HepG2 (cell line): ENCODE measurements around the gene SRGAP2. TPM values are rescaled to one million over a fixed set of nuclear protein-coding genes. Genes with fewer than 3 reads are reported as not detected.
"Not testable (repeated sequence)": the region's sequence is repeated elsewhere in the genome, so short reads cannot be mapped to it uniquely, and the experiment has no call there.

Source experiments
- ATAC-seq: fragments of 200-7000 bp; cut with Tn5 transposase; 3 replicates; pipeline ENCODE4 v1.9.1; 2020; ENCODE audit warnings: mild to moderate bottlenecking, moderate library complexity
- BruUV-seq: library from RNA; stranded (reverse); fragments of 400-500 nt; replicated peaks from 2 replicates; lab custom pipeline; 2021; lab: Mats Ljungman, UMichigan
- CTCF ChIA-PET: fragments of 300-600 bp; formaldehyde crosslinking; extraction: SDS; loops from one replicate; lab custom pipeline; 2021; ENCODE audit warnings: low total read pairs, inconsistent platforms, low intra/inter-chr PET ratio; lab: Yijun Ruan, JAX
- POLR2A ChIA-PET: fragments of 350-600 bp; sonication (Branson Sonifier 250); formaldehyde crosslinking; loops from one replicate; lab custom pipeline; 2020; ENCODE audit warnings: antibody characterized with exemption, inconsistent platforms; lab: Yijun Ruan, JAX
- DNase-seq: peaks from one replicate; pipeline ENCODE4 v3.0.0-alpha.2; 2015; ENCODE audit warnings: low spot score
- FAIRE-seq: peaks from 3 replicates; lab custom pipeline; 2011; peaks lifted over from hg19 to GRCh38; lab: Jason Lieb, UNC
- H2AFZ ChIP-seq: one replicate; pipeline ENCODE4 v1.6.1; 2011; ENCODE audit warnings: low read length, inconsistent platforms
- H3K27ac ChIP-seq: fragments of 300-600 bp; 3 replicates; pipeline ENCODE4 v1.8.0; 2011; ENCODE audit warnings: mixed run types, mild to moderate bottlenecking, mixed read lengths, low read length, inconsistent platforms; ENCODE audit not compliant: insufficient read depth; ENCODE audit errors: extremely low read length
- H3K27me3 ChIP-seq, 2 experiments: fragments of 200-600 bp in 1 of 2; 2 replicates in 1 of 2; 3 replicates in 1 of 2; pipeline versions ENCODE4 v1.6.0 to v1.8.0; 2011; ENCODE audit warnings: low read length in 2 of 2, mild to moderate bottlenecking in 2 of 2, moderate library complexity in 2 of 2, inconsistent platforms in 1 of 2; ENCODE audit not compliant: insufficient read depth in 2 of 2, control insufficient read depth in 1 of 2
- H3K36me3 ChIP-seq, 2 experiments: fragments of 200-600 bp in 1 of 2; replicated peaks in 1 of 2; 2 replicates in 1 of 2; 3 replicates in 1 of 2; pipeline versions ENCODE4 v1.5.1 to v1.8.0; 2011; ENCODE audit warnings: low read length in 2 of 2, inconsistent platforms in 1 of 2; ENCODE audit not compliant: insufficient read depth in 2 of 2, control insufficient read depth in 1 of 2
- H3K4me1 ChIP-seq: 2 replicates; pipeline ENCODE4 v1.5.1; 2012; ENCODE audit warnings: low read length, inconsistent platforms; ENCODE audit not compliant: insufficient read depth
- H3K4me2 ChIP-seq: 2 replicates; pipeline ENCODE4 v1.6.0; 2011; ENCODE audit warnings: low read depth, low read length, inconsistent platforms
- H3K4me3 ChIP-seq, 3 experiments: fragments of 200-600 bp in 1 of 3; sonication (generic), shearing (Covaris generic) in 1 of 3; replicated peaks in 1 of 3; 2 replicates each; pipeline ENCODE4 v1.5.1; 2011 to 2016; ENCODE audit warnings: low read length in 3 of 3, inconsistent platforms in 2 of 3, low read depth in 2 of 3, mild to moderate bottlenecking in 2 of 3, control low read depth in 1 of 3, mixed read lengths in 1 of 3; ENCODE audit not compliant: insufficient read depth in 1 of 3
- H3K79me2 ChIP-seq: one replicate; pipeline ENCODE4 v1.6.1; 2011; ENCODE audit warnings: low read length, inconsistent platforms; ENCODE audit not compliant: insufficient read depth
- H3K9ac ChIP-seq: 2 replicates; pipeline ENCODE4 v1.6.0; 2011; ENCODE audit warnings: mild to moderate bottlenecking, low read depth, low read length, inconsistent platforms; ENCODE audit not compliant: insufficient read depth
- H3K9me3 ChIP-seq: 2 replicates; pipeline ENCODE4 v1.5.1; 2012; ENCODE audit warnings: mild to moderate bottlenecking, low read length
- H4K20me1 ChIP-seq: 2 replicates; pipeline ENCODE4 v1.6.0; 2011; ENCODE audit warnings: inconsistent platforms, mild to moderate bottlenecking, low read length, moderate library complexity; ENCODE audit not compliant: insufficient read depth
- WGBS: methylation state at CpG from one replicate; pipeline ENCODE4 v1.1.6; 2017; ENCODE audit warnings: low lambda C conversion rate; 5-methylcytosine and 5-hydroxymethylcytosine counted together
- in situ Hi-C: cut with HindIII; loops from 2 replicates; pipeline ENCODE4 v1.10.0; 2017; ENCODE audit warnings: low pct_unique_long_range_greater_than_20kb; ENCODE audit not compliant: extremely low pct_ligation_motif_present
- intact Hi-C: fragments of 100-400 bp; cut with micrococcal nuclease; formaldehyde crosslinking; loops from one replicate; pipeline ENCODE4 v1.10.0; 2022; ENCODE audit not compliant: unreplicated experiment
- polyA plus RNA-seq, 8 experiments: library from polyadenylated mRNA; depleted of rRNA in 3 of 8; stranded (reverse) in 7 of 8; unstranded in 1 of 8; fragments of >200 nt; fragmentation: Illumina TruSeq in 4 of 8; extraction: Trizol in 4 of 8; gene quantifications; 2 replicates each; pipeline versions ENCODE4 v1.2.1 to v1.2.3, GENCODE V29; 2011 to 2016; ENCODE audit warnings: low read depth in 4 of 8, missing spikeins in 1 of 8, mixed read lengths in 1 of 8; ENCODE audit not compliant: insufficient read depth in 1 of 8
- total RNA-seq, 5 experiments: library from RNA; depleted of rRNA; stranded (reverse); fragments of >200 nt; fragmentation: Illumina TruSeq; extraction: Trizol; gene quantifications; 2 replicates each; pipeline ENCODE4 v1.2.3, GENCODE V29; 2016; ENCODE audit warnings: low read depth in 1 of 5

The SRGAP2 gene
- total and polyA plus RNA-seq, 2 of the 13 experiments (the other 11 are each of a cell fraction or from before 2014, with no cell fraction given), result 11.5 to 24.0 TPM

DNA sequence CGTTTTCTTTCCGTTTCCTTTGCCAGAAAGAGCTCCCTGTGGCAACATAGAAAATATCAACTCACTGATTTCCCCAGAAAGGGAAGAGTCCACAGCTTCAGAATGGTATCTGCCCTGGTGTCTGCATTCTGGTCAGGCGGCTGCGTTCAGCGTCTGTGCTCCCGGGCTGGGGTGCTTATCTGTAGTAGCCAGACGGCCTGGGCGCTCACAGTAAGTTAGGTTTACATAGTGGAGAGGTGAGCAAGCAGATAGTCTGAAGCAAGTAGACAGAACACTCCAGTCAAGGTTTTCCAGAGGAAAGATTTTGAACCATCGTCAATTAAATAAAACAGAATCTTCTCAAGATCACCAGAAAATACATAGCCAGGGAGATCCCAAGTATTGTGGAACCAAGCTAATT lies 28.6 kb downstream of the SRGAP2 start:
- H3K9me3 ChIP-seq, intact Hi-C loops, H3K4me2 ChIP-seq, H3K4me3 ChIP-seq, H3K79me2 ChIP-seq, FAIRE-seq, H3K27ac ChIP-seq, H3K36me3 ChIP-seq, in situ Hi-C loops, H2AFZ ChIP-seq, DNase-seq, H3K4me1 ChIP-seq, H3K9ac ChIP-seq, CTCF ChIA-PET, H3K27me3 ChIP-seq, H4K20me1 ChIP-seq, POLR2A ChIA-PET, BruUV-seq: not testable (repeated sequence)
- peak; percentile 87 for ATAC-seq
- 80% methylated on average over 8 of the region's 9 CpGs for WGBS

DNA sequence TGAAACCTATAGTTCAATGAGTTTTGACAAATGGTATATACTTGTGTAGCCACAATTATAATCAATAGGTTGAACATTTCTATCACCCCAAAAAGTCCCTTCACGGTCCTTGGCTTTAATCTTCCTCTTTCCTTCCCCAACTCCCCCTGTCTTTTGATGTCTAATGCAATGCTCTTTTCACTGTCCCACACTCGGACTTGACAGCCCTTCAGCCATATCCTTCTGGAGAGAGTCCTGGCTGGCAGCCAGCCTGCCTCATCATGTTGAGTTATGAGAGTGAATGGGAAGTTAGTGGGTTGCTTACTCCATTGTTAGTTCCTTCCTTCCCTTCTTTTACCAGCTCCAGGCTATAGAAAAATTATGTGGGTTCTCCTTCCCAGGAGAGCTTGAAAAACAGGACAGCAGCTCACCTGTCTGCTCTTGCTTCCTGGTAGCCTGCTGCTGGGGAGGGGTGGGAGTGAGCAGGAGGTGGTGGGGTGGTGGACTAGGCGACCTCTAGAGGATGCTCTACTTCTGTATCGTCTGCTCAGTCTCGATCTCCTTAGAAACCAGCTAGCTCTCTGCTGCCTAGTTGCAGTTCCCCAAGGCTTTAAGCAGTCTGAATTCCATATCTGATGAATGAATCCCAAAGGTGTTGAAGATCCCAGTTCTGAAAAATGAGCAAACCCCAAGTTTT lies 29.8 kb downstream of the SRGAP2 start:
- BruUV-seq, H4K20me1 ChIP-seq, H3K4me1 ChIP-seq, CTCF ChIA-PET, H3K4me2 ChIP-seq, in situ Hi-C loops, H3K79me2 ChIP-seq, DNase-seq, FAIRE-seq, H3K27me3 ChIP-seq, POLR2A ChIA-PET, H3K36me3 ChIP-seq, H3K27ac ChIP-seq, H3K9me3 ChIP-seq, H3K4me3 ChIP-seq, H3K9ac ChIP-seq, intact Hi-C loops, H2AFZ ChIP-seq: not testable (repeated sequence)
- WGBS, result 71% methylated on average over 3 of the region's 5 CpGs
- ATAC-seq, result peak; percentile 98

DNA sequence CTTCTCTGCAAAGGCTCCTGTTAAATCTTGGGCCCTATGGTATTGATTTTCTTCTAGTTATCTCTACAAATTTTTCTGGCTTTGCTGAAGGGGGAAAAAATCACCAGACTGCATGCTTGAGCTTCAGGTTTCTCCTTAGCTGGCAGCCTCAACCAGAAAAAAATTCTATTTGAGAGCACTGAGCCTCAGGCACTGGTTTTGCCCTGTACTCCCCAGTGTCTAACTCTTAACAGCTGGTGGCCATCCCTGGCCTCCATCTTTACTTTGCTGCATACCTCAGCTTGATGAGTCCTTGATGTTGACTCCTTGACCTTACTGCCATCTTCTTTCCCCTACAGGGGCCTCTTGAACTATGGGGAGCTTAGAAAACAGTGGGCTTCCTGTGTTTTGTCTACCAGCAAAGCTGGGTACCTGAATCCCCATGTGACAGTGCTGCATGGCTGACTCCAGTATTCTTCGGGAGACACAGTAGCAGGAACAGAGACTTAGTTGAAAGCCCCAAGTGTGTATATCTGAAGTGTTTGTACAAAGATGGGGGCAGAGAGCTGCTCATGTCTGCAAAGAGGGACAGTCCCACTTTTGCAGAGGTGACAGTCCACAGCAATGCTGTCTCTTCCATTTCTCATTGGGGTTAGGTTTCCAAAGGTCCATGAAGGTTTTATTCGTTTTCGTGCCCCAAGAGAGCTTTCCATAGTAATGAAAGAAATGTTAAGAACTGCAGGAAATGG lies 31.0 kb downstream of the SRGAP2 start:
- POLR2A ChIA-PET, H3K4me3 ChIP-seq, H3K9me3 ChIP-seq, H3K9ac ChIP-seq, CTCF ChIA-PET, H3K36me3 ChIP-seq, FAIRE-seq, H2AFZ ChIP-seq, H3K79me2 ChIP-seq, H3K27me3 ChIP-seq, in situ Hi-C loops, BruUV-seq, H3K4me2 ChIP-seq, DNase-seq, H3K27ac ChIP-seq, H4K20me1 ChIP-seq, ATAC-seq, H3K4me1 ChIP-seq, intact Hi-C loops: not testable (repeated sequence)
- 93% methylated on average over 3 of the region's 3 CpGs for WGBS

DNA sequence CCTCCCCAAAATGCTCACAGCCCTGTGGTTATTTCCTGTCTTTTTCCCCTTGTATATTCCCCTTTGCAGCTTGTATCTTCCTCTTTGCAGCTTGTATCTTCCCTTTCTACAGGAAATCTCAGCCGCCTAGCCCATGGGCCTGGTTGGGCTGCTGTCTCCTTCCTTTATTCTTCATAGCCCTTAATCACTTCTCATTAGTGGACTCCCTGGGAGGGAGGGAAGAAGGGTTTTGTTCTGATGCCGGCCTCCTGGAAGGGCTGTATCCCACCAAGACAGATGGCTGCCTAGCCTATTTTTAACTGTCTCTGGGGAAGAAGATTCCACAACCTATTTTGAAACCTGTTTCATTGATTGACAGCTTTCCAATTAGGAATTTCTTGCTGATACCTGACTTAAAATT lies 31.8 kb downstream of the SRGAP2 start:
- POLR2A ChIA-PET, H3K79me2 ChIP-seq, DNase-seq, H3K36me3 ChIP-seq, BruUV-seq, in situ Hi-C loops, ATAC-seq, CTCF ChIA-PET, FAIRE-seq, H3K9ac ChIP-seq, H3K9me3 ChIP-seq, H3K4me3 ChIP-seq, H3K27ac ChIP-seq, intact Hi-C loops, H3K4me1 ChIP-seq, H3K4me2 ChIP-seq, H3K27me3 ChIP-seq, H2AFZ ChIP-seq, H4K20me1 ChIP-seq: not testable (repeated sequence)
- WGBS, result no CpG with 5 or more reads among the region's 2 CpGs
